CD14-positive monocyte (primary cell): ENCODE measurements around the gene CCN5. TPM values are rescaled to one million over a fixed set of nuclear protein-coding genes. Genes with fewer than 3 reads are reported as not detected.

Source experiments
- DNase-seq, 3 donors: peaks; one replicate each; pipeline ENCODE4 v3.0.0-alpha.2; 2011 to 2022
- H2AFZ ChIP-seq: 2 replicates; pipeline ENCODE4 v1.6.0; 2012; ENCODE audit warnings: mild to moderate bottlenecking, low read depth, low read length, inconsistent platforms; ENCODE audit not compliant: insufficient read depth, poor library complexity, severe bottlenecking
- H3K27ac ChIP-seq, 2 donors: 1 replicate in 1 of 2; 2 replicates in 1 of 2; pipeline ENCODE4 v1.5.1; 2012 to 2013; ENCODE audit warnings: low read length in 2 of 2, control low read depth in 1 of 2, inconsistent platforms in 1 of 2, low read depth in 1 of 2, mild to moderate bottlenecking in 1 of 2
- H3K27me3 ChIP-seq, 2 donors: one replicate each; pipeline versions ENCODE4 v1.6.0 to v1.6.1; 2011 to 2013; ENCODE audit warnings: low read length in 2 of 2; ENCODE audit not compliant: control insufficient read depth in 2 of 2, insufficient read depth in 2 of 2
- H3K36me3 ChIP-seq, 2 donors: replicated peaks in 1 of 2; 1 replicate in 1 of 2; 2 replicates in 1 of 2; pipeline versions ENCODE4 v1.5.1 to v1.6.1; 2012 to 2013; ENCODE audit warnings: low read length in 2 of 2, control low read depth in 1 of 2, inconsistent platforms in 1 of 2, mild to moderate bottlenecking in 1 of 2; ENCODE audit not compliant: insufficient read depth in 2 of 2, control insufficient read depth in 1 of 2
- H3K4me1 ChIP-seq, 2 donors: 1 replicate in 1 of 2; 2 replicates in 1 of 2; pipeline versions ENCODE4 v1.5.1 to v1.6.1; 2012 to 2013; ENCODE audit warnings: low read length in 2 of 2, control low read depth in 1 of 2, inconsistent platforms in 1 of 2, mild to moderate bottlenecking in 1 of 2, moderate library complexity in 1 of 2; ENCODE audit not compliant: insufficient read depth in 2 of 2, control insufficient read depth in 1 of 2
- H3K4me2 ChIP-seq: replicated peaks from 2 replicates; pipeline ENCODE3; 2012; ENCODE audit warnings: low read length, moderate library complexity, mild to moderate bottlenecking; ENCODE audit not compliant: poor library complexity, severe bottlenecking; ENCODE audit errors: extremely low read depth
- H3K4me3 ChIP-seq, 3 experiments: fragments of 200-600 bp in 1 of 3; sonication (generic) in 1 of 3; replicated peaks in 1 of 3; 1 replicate in 2 of 3; 2 replicates in 1 of 3; pipeline ENCODE4 v1.5.1; 2011 to 2013; ENCODE audit warnings: low read length in 3 of 3, mild to moderate bottlenecking in 3 of 3, control low read depth in 2 of 3, low read depth in 2 of 3, inconsistent platforms in 1 of 3, moderate library complexity in 1 of 3
- H3K79me2 ChIP-seq: 2 replicates; pipeline ENCODE4 v1.6.0; 2012; ENCODE audit warnings: mild to moderate bottlenecking, control low read depth, inconsistent platforms, low read length, moderate library complexity; ENCODE audit not compliant: insufficient read depth
- H3K9ac ChIP-seq: 2 replicates; pipeline ENCODE4 v1.6.0; 2017; ENCODE audit warnings: low read length, mild to moderate bottlenecking; ENCODE audit not compliant: insufficient read depth, poor library complexity, severe bottlenecking
- H3K9me3 ChIP-seq, 2 donors: replicated peaks in 1 of 2; 1 replicate in 1 of 2; 2 replicates in 1 of 2; pipeline versions ENCODE4 v1.5.1 to v1.6.1; 2012 to 2013; ENCODE audit warnings: low read length in 2 of 2, control low read depth in 1 of 2; ENCODE audit not compliant: control insufficient read depth in 1 of 2, insufficient read depth in 1 of 2
- H4K20me1 ChIP-seq: 2 replicates; pipeline ENCODE4 v1.6.0; 2012; ENCODE audit warnings: mild to moderate bottlenecking, low read length, control low read depth, moderate library complexity; ENCODE audit not compliant: insufficient read depth
- H3K27ac Mint-ChIP-seq, 7 donors: one replicate each; pipeline ENCODE4 v1.8.0; 2020; ENCODE audit warnings: mild to moderate bottlenecking in 7 of 7, mixed read lengths in 7 of 7, moderate library complexity in 6 of 7, inconsistent platforms in 2 of 7
- H3K27me3 Mint-ChIP-seq, 3 donors: one replicate each; pipeline ENCODE4 v1.8.0; 2021 to 2022; ENCODE audit warnings: low read depth in 3 of 3, mild to moderate bottlenecking in 3 of 3, mixed read lengths in 3 of 3, moderate library complexity in 3 of 3, inconsistent platforms in 1 of 3
- H3K36me3 Mint-ChIP-seq, 2 donors: one replicate each; pipeline ENCODE4 v1.8.0; 2020; ENCODE audit warnings: mixed read lengths in 2 of 2, inconsistent platforms in 1 of 2, mild to moderate bottlenecking in 1 of 2
- H3K4me1 Mint-ChIP-seq: one replicate; pipeline ENCODE4 v1.8.0; 2020; ENCODE audit warnings: mild to moderate bottlenecking, mixed read lengths
- H3K4me3 Mint-ChIP-seq, 2 donors: one replicate each; pipeline ENCODE4 v1.8.0; 2020; ENCODE audit warnings: mild to moderate bottlenecking in 2 of 2, mixed read lengths in 2 of 2, moderate library complexity in 1 of 2
- H3K9me3 Mint-ChIP-seq, 7 donors: one replicate each; pipeline ENCODE4 v1.8.0; 2020 to 2022; ENCODE audit warnings: mixed read lengths in 7 of 7, mild to moderate bottlenecking in 6 of 7, moderate library complexity in 6 of 7, inconsistent platforms in 2 of 7
- CTCF ChIP-seq: fragments of 200-600 bp; IDR thresholded peaks from one replicate; pipeline ENCODE4 v1.8.0; 2022; ENCODE audit warnings: antibody characterized with exemption, mild to moderate bottlenecking
- WGBS: methylation state at CpG from one replicate; pipeline ENCODE4 v1.1.5; 2013; ENCODE audit warnings: missing lambda C conversion rate; ENCODE audit not compliant: insufficient coverage; 5-methylcytosine and 5-hydroxymethylcytosine counted together
- intact Hi-C, 2 donors: fragments of 100-400 bp; cut with micrococcal nuclease; formaldehyde crosslinking; loops; one replicate each; pipeline versions ENCODE4 v1.15.0 to v1.15.1; 2023
- polyA plus RNA-seq, 3 donors: library from polyadenylated mRNA; depleted of rRNA in 1 of 3; unstranded in 2 of 3; stranded (reverse) in 1 of 3; fragments of 300-500 nt in 2 of 3; fragments of >200 nt in 1 of 3; fragmentation: Illumina TruSeq in 2 of 3; gene quantifications; 1 replicate in 2 of 3; 2 replicates in 1 of 3; pipeline ENCODE4 v1.2.3, GENCODE V29; 2012 to 2021

CCN5 gene
- polyA plus RNA-seq, 3 donors, result not detected

GRCh38 chr20:44771172-44771535 lies 56.0 kb downstream of the CCN5 start:
- no peaks in the 10 kb centered on the region for H3K36me3 ChIP-seq
- no peak overlapping the region for H3K4me2 ChIP-seq
- H3K4me1 Mint-ChIP-seq, result no peaks in the 10 kb centered on the region
- H3K27me3 Mint-ChIP-seq, result peaks cover 6 to 9% (median 9%) of the 10 kb centered on the region in 3 donors
- no peaks in the 10 kb centered on the region for H3K9me3 ChIP-seq
- no peaks in the 10 kb centered on the region for H3K36me3 Mint-ChIP-seq
- WGBS, result 92% methylated on average over 6 of the region's 8 CpGs
- H3K79me2 ChIP-seq, result no peaks in the 10 kb centered on the region
- H3K9me3 Mint-ChIP-seq, result no peaks in the 10 kb centered on the region
- H3K9ac ChIP-seq, result no peak overlapping the region
- H3K4me3 ChIP-seq, result no peak overlapping the region
- TF ChIP-seq CTCF, result no peak
- no peaks in the 10 kb centered on the region for H3K4me1 ChIP-seq
- no peaks in the 10 kb centered on the region for H3K27me3 ChIP-seq
- intact Hi-C loops, result no loop called here
- no peak for DNase-seq
- no peaks in the 10 kb centered on the region for H4K20me1 ChIP-seq
- H3K27ac Mint-ChIP-seq, result no peak overlapping the region
- H2AFZ ChIP-seq, result no peak overlapping the region
- no peak overlapping the region for H3K27ac ChIP-seq
- no peak overlapping the region for H3K4me3 Mint-ChIP-seq

- Mint-ChIP-seq H3K36me3 (no peaks in the 10 kb centered on the region), H3K4me1 (no peaks in the 10 kb centered on the region), H3K27ac (no peak overlapping the region), H3K27me3 (peaks cover 3 to 9% (median 4%) of the 10 kb centered on the region in 3 donors), H3K9me3 (no peaks in the 10 kb centered on the region), H3K4me3 (no peak overlapping the region)
- no peaks in the 10 kb centered on the region for H4K20me1 ChIP-seq
- H3K36me3 ChIP-seq, result no peaks in the 10 kb centered on the region
- no peak overlapping the region for H3K4me3 ChIP-seq
- no peak overlapping the region for H3K9ac ChIP-seq
- no peak overlapping the region for H3K4me2 ChIP-seq
- no peaks in the 10 kb centered on the region for H3K9me3 ChIP-seq
- H3K27me3 ChIP-seq, result no peaks in the 10 kb centered on the region
- no peak overlapping the region for H2AFZ ChIP-seq
- H3K4me1 ChIP-seq, result no peaks in the 10 kb centered on the region
- H3K27ac ChIP-seq, result no peak overlapping the region
- intact Hi-C loops, result no loop called here
- no peak for DNase-seq
- WGBS, result 68% methylated on average over 5 of the region's 8 CpGs
- no peak for TF ChIP-seq CTCF
- no peaks in the 10 kb centered on the region for H3K79me2 ChIP-seq
Measured at GRCh38 chr20:44772636-44773035, 57.5 kb downstream of the CCN5 start.
